LNCaP clone FGC (cell line): ENCODE results near the gene UBE2J2.

Source experiments
- DNase-seq: peaks from one replicate; pipeline ENCODE4 v3.0.0-alpha.2; 2011; ENCODE audit warnings: low read depth
- H3K4me3 ChIP-seq: 2 replicates; pipeline ENCODE4 v1.5.1; 2011; ENCODE audit warnings: mild to moderate bottlenecking, low read depth, low read length, control low read depth
- CTCF ChIP-seq: IDR thresholded peaks from 2 replicates; pipeline ENCODE4 v1.5.1; 2012; ENCODE audit warnings: mild to moderate bottlenecking; ENCODE audit not compliant: control insufficient read depth, insufficient read depth; ENCODE audit errors: extremely low read depth

Gene UBE2J2

GRCh38 chr1:1228596-1229321 is 44.9 kb downstream of the UBE2J2 start:
- no peak for TF ChIP-seq CTCF
- no peak for DNase-seq
- no peak overlapping the region for H3K4me3 ChIP-seq

- TF ChIP-seq CTCF: no peak
- DNase-seq: no peak
- H3K4me3 ChIP-seq: no peak overlapping the region
These were observed 45.5 kb downstream of the UBE2J2 start for GRCh38 chr1:1228187-1228586.

GRCh38 chr1:1227386-1227785 is 46.3 kb downstream of the UBE2J2 start:
- no peak overlapping the region for H3K4me3 ChIP-seq
- DNase-seq: no peak
- no peak for TF ChIP-seq CTCF

GRCh38 chr1:1226566-1227362 is 46.9 kb downstream of the UBE2J2 start:
- H3K4me3 ChIP-seq: no peak overlapping the region
- TF ChIP-seq CTCF: no peak
- DNase-seq: no peak

- TF ChIP-seq CTCF: no peak
- DNase-seq: no peak
- no peak overlapping the region for H3K4me3 ChIP-seq
These were observed 47.7 kb downstream of the UBE2J2 start for GRCh38 chr1:1225913-1226312.

- no peak overlapping the region for H3K4me3 ChIP-seq
- TF ChIP-seq CTCF: no peak
- DNase-seq: no peak
These were observed 48.3 kb downstream of the UBE2J2 start for GRCh38 chr1:1225238-1225845.
